HepG2 (cell line): Measurements from ENCODE around the gene CARS2.

ENCODE experiments used
- CC2D1A ChIP-seq: sonication (generic); formaldehyde crosslinking; IDR thresholded peaks from 2 replicates; pipeline ENCODE4 v1.8.1; 2023; ENCODE audit warnings: mild to moderate bottlenecking, missing genetic modification reagents
- MYC ChIP-seq: sonication (generic); formaldehyde crosslinking; IDR thresholded peaks from 2 replicates; pipeline ENCODE4 v1.9.0; 2021; ENCODE audit warnings: missing genetic modification reagents, borderline replicate concordance
- SRF ChIP-seq: IDR thresholded peaks from 2 replicates; pipeline ENCODE4 v1.6.1; 2011; ENCODE audit warnings: mild to moderate bottlenecking, low read depth, low read length, moderate library complexity
- XRCC5 ChIP-seq: fragments of 200-400 bp; formaldehyde crosslinking; optimal IDR thresholded peaks from 2 replicates; pipeline ENCODE3; 2017; ENCODE audit warnings: mild to moderate bottlenecking, low read length
- ZSCAN30 ChIP-seq: sonication (generic); formaldehyde crosslinking; IDR thresholded peaks from 2 replicates; pipeline ENCODE4 v1.5.0; 2020; ENCODE audit warnings: mild to moderate bottlenecking, missing genetic modification reagents
- TF ChIP-seq, protein P1 (sequence below): IDR thresholded peaks from 2 replicates; pipeline ENCODE4 v1.6.1; 2016; ENCODE audit warnings: control low read depth
- TF ChIP-seq, protein P2 (sequence below): sonication (generic); formaldehyde crosslinking; IDR thresholded peaks from 2 replicates; pipeline ENCODE4 v1.5.0; 2020; ENCODE audit warnings: mild to moderate bottlenecking, missing genetic modification reagents, moderate library complexity

DNA sequence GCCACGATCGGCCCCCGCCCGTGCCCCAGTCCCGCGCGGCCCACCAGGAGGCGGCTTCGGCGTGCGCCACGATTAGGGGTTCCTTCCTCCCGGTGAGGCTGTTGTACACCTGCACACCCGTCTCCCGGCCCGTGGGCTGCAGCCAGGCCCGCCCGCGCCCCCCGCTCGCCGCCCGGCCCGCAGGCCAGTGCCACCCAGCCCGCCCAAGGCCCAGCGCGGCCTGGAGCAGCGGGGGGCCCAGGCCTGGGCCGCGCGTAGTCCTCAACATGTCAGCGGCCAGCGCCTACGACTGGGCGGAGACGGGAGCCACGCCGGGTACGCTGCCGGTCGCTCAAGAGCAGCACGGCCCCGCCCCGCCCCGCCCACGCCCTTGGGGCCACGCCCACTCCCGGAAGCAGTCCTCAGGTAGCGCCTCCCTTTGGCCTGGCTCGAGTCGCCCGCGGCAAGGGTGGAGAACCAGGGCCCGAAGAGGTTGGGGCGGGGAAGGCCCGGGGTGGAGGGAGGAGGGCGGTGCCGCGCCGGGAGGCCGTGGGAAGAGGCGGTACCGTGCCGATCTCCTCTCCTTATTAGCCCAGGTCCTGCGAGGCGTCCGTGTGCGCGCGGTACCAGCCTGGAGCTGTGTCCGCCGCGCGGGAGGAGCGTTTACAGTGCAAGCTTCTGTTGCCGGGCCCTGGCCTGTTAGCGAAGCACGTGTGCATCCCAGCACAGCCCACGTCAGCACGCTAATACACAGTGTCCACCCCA, at the start of gene CARS2:
- peak; percentile 88 for TF ChIP-seq MYC (CRISPR knock-in tag)
- TF ChIP-seq ZSCAN30 (CRISPR knock-in tag) = no peak
- TF ChIP-seq XRCC5 = peak; percentile 72
- TF ChIP-seq, protein P1, sequence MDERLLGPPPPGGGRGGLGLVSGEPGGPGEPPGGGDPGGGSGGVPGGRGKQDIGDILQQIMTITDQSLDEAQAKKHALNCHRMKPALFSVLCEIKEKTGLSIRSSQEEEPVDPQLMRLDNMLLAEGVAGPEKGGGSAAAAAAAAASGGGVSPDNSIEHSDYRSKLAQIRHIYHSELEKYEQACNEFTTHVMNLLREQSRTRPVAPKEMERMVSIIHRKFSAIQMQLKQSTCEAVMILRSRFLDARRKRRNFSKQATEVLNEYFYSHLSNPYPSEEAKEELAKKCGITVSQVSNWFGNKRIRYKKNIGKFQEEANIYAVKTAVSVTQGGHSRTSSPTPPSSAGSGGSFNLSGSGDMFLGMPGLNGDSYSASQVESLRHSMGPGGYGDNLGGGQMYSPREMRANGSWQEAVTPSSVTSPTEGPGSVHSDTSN (CRISPR knock-in tag) = no peak
- no peak for TF ChIP-seq SRF
- TF ChIP-seq CC2D1A (CRISPR knock-in tag) = no peak
- TF ChIP-seq, protein P2, sequence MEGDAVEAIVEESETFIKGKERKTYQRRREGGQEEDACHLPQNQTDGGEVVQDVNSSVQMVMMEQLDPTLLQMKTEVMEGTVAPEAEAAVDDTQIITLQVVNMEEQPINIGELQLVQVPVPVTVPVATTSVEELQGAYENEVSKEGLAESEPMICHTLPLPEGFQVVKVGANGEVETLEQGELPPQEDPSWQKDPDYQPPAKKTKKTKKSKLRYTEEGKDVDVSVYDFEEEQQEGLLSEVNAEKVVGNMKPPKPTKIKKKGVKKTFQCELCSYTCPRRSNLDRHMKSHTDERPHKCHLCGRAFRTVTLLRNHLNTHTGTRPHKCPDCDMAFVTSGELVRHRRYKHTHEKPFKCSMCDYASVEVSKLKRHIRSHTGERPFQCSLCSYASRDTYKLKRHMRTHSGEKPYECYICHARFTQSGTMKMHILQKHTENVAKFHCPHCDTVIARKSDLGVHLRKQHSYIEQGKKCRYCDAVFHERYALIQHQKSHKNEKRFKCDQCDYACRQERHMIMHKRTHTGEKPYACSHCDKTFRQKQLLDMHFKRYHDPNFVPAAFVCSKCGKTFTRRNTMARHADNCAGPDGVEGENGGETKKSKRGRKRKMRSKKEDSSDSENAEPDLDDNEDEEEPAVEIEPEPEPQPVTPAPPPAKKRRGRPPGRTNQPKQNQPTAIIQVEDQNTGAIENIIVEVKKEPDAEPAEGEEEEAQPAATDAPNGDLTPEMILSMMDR (CRISPR knock-in tag) = peak; percentile 61
